ENCODE results near the gene MAP2K5.

DNA sequence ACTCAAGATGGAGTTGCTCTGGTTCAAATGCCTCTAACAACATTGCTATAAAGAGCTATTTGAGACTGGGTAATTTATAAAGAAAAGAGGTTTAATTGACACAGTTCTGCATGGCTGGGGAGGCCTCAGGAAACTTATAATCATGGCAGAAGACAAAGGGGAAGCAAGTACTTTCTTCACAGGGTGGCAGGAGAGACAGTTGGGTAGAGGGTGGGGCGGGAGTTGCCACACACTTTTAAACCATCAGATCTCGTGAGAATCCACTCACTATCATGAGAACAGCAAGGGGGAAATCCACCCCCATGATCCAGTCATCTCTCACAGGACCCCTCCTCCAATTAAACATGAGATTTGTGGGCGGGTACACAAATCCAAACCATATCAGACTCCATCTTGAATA is 30.7 kb downstream of the MAP2K5 start:
- TF ChIP-seq, protein P1, sequence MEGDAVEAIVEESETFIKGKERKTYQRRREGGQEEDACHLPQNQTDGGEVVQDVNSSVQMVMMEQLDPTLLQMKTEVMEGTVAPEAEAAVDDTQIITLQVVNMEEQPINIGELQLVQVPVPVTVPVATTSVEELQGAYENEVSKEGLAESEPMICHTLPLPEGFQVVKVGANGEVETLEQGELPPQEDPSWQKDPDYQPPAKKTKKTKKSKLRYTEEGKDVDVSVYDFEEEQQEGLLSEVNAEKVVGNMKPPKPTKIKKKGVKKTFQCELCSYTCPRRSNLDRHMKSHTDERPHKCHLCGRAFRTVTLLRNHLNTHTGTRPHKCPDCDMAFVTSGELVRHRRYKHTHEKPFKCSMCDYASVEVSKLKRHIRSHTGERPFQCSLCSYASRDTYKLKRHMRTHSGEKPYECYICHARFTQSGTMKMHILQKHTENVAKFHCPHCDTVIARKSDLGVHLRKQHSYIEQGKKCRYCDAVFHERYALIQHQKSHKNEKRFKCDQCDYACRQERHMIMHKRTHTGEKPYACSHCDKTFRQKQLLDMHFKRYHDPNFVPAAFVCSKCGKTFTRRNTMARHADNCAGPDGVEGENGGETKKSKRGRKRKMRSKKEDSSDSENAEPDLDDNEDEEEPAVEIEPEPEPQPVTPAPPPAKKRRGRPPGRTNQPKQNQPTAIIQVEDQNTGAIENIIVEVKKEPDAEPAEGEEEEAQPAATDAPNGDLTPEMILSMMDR (IDR thresholded peaks at IDR 0.05): no peak
- TF ChIP-seq POLR2A (IDR thresholded peaks at IDR 0.05): no peak
